DND-41 (cell line): ENCODE measurements around the gene TAOK1.

ENCODE experiments used
- CTCF ChIP-seq: IDR thresholded peaks from 2 replicates; pipeline ENCODE4 v1.5.1; 2012; ENCODE audit warnings: borderline replicate concordance, low read length, moderate library complexity, mild to moderate bottlenecking; ENCODE audit not compliant: poor library complexity, severe bottlenecking; ENCODE audit errors: extremely low read depth
- EZH2 ChIP-seq: IDR thresholded peaks from 3 replicates; pipeline ENCODE4 v1.6.1; 2012; ENCODE audit warnings: borderline replicate concordance, low read depth, mild to moderate bottlenecking, moderate library complexity, low read length, inconsistent platforms; ENCODE audit not compliant: severe bottlenecking

DNA sequence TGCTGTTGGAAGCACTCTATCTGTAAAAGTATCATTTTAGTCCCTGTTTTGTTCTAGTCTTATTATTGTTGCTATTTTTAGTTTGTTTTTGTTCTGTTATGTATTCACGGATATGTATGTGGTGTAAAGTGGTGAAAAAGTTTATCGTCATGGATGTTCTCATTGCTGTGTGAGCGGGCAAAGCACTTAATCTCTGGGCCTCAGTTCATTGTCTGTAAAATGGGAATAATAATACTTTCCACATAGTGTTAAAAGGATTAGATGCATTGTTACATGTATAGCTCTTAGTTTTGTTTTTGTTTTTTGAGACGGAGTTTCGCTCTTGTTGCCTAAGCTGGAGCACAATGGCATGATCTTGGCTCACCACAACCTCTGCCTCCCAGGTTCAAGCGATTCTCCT, 19.8 kb downstream of the TAOK1 start:
- TF ChIP-seq CTCF: no peak
- no peak for TF ChIP-seq EZH2
